ENCODE results near the gene SMARCE1.
A peak's percentile ranks its signal among the peaks of the same experiment; 100 is the strongest.

The SMARCE1 gene

GRCh38 chr17:40645291-40645690, 2.3 kb downstream of the SMARCE1 start:
- DNase-seq, result no peak

DNA sequence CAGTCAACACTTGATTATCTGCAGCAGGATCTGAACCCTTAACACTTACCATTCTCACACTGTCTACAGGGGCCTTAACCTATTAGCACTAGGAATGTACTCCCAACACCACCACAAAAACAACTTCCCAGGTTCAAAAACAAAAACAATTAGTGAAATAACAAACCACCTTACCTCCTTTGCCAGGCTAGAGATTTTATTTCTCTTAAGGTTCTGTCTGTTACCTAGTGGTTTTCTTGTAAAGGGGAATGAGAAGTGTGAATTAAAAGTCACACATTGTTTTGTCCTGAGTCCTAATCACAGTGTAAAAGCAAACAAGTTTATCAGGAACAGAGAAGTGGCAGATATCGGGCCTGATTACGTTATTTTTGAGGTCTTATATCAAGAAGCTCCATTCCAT, 9.7 kb downstream of the SMARCE1 start:
- no peak for DNase-seq

- no peak for DNase-seq
These were observed 13.7 kb downstream of the SMARCE1 start for GRCh38 chr17:40633871-40634270.

DNA sequence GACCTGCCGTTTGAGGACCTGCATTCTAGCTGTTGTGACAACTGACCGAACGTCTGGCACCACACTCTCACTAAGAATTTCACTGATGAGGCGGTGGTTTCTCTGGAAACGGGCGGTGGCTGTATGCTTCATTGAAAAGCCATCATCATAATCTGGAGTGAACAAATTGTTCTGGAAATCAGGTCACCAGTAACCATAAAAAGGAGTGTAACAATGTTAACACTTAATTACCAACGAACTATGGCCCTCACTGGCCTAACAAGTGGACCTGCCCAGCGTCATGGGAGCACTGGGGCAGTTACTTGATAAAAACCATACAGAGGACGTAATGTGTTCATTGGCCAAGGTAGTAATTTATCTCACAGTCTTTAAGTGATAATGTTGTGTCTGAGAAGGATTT, 15.4 kb downstream of the SMARCE1 start:
- DNase-seq, result no peak

GRCh38 chr17:40629842-40630241, 17.8 kb downstream of the SMARCE1 start:
- DNase-seq, result no peak

- no peak for DNase-seq
These were observed 22.3 kb downstream of the SMARCE1 start for GRCh38 chr17:40625311-40625710.

GRCh38 chr17:40623419-40624210, 24.0 kb downstream of the SMARCE1 start:
- DNase-seq, result no peak

GRCh38 chr17:40622509-40622928, 25.1 kb downstream of the SMARCE1 start:
- DNase-seq, result no peak

GRCh38 chr17:40621578-40621977, 26.0 kb downstream of the SMARCE1 start:
- DNase-seq, result no peak

- no peak for DNase-seq
These were observed 26.6 kb downstream of the SMARCE1 start for GRCh38 chr17:40621019-40621418.

DNA sequence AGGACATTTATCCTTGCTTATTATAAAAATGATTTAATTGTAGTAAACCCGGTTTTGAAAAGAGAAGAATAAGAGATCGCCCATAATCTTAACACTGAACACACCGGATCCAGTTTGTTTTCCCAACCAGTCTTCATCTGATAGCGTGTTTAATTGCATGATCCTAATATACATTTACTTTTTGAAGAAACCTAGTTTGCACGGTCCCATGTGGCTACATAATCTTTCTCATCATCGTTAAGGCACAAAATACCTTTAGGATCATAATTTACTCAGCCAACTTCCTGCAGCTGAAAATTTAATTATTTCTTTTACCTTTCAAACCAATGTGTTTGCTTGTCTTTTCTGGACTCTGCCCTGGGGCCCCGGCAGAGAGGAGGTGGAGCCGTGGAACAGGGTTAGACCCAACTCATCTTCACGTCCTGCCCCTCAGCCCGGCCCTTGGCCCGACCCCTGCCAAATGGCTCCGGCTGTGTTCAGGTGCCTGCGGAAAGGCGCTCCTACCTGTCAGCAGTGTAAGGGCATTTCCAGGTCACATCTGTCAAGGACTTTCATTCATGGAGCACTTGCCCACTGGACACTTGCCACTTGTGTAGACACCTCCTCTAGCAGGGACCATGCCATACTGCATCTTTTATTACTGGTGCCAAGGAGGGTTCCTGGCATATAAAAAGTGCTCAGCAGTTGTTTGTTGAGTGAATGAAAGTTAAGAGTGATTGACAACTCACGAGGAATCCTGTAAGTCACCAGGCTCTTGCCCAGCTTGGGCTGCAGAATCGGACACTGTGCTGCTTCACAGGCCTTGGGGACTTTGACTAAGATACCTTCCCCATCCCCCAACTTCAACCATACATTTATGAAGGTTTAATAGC, 28.6 kb downstream of the SMARCE1 start:
- DNase-seq, result no peak

DNA sequence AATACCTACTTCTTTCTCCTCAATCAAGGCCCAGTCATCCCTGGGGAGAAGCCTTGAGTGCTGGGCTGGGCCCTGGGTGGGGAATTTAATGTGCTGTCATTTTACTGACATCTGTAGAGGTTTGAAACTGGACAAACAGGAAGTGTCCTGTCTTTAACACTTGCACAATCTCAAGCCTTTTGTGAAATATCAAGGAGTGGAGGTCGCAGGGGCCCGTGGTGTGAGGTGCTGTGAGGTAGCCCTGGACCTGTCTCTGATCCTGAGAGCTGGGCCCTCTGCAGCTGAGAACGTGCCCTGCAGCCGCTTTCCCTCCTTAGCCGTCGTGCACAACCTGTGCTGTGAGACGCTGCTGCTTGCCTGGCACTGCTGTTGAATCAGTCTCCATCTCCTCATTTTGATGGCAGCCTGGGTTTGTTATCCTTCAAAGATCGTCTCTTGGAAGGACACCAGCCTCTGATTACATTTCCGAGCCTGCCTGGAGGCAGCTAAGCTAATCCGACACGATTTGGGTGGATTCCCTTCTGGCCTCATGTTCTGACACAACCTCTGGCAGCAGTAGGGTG, 29.9 kb downstream of the SMARCE1 start:
- no peak for DNase-seq

GRCh38 chr17:40616592-40616991, 31.0 kb downstream of the SMARCE1 start:
- no peak for DNase-seq

DNA sequence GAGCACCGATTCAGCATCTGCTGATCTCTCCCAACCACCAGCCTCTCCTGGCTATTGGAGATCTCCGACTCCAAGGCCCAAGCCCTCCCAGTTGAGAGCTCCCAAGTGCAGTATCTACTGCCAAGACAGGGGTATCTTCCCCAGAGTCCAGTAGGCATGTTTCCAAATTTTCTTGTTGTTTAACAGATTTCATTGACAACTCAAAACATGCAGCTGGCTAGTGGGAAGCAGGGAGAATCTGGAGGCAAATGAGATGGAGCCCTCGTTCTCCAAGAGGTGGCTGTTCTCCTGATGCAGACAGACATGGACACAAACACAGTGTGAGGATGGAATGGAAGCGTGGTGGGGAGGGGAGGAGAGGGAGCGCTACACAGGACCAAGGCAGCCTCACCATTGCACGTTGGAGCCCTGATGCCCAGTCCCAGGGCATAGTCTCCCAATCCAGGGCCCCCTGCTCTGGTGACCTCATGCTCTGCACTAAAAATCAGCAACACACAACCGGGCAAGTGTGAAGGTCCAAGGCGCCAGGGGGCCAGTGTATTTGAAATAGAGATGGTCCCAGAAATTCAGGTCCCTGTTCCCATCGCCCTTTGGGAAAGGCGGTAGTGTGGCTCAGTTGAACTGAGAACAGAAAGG, 31.7 kb downstream of the SMARCE1 start:
- DNase-seq, result no peak

- peak in 1 of 2 experiments; percentile 55 for DNase-seq
These were observed 32.4 kb downstream of the SMARCE1 start for GRCh38 chr17:40615068-40615840.

GRCh38 chr17:40614431-40615067, 33.1 kb downstream of the SMARCE1 start:
- DNase-seq, result peak in 1 of 2 experiments; percentile 46

- DNase-seq, result no peak
These were observed 34.0 kb downstream of the SMARCE1 start for GRCh38 chr17:40613467-40614154.

DNA sequence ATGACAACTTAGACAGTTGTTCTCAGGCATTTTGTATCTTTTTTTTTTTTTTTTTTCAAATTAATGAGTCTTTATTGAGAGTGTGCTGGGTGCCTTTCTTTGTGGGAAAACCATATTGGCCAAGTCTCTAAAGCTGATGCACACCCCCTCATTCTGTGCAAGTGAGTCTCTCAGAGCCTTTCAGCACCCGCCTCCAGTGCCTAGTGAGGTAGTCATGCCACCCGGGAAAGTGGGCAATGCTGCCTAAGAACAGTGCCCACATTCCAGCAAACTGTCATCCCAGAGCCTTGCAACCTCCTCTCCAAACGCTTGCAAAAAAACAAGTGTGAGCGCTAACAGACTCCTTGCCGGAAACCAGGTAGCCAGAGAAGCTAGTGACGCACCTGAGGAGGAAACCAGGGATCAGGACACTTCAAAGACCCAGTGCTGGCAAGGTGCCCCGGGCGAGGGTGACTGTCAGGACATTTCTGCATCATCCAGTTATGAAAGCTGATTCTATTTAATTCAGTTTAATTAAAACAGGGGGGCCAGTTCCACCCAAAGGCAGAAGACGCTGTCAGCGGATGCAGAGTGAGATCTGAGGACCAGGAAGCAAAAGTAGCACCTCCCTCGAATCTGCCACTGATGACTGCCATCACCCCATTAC, 34.9 kb downstream of the SMARCE1 start:
- peak; percentile 68 to 73 for DNase-seq

- no peak for DNase-seq
These were observed 35.7 kb downstream of the SMARCE1 start for GRCh38 chr17:40611840-40612474.

GRCh38 chr17:40610359-40610758, 37.3 kb downstream of the SMARCE1 start:
- DNase-seq, result peak in 1 of 2 experiments; percentile 32

Data from activated CD4-positive, alpha-beta T cell treated with anti-CD3 and anti-CD28 coated beads, Interleukin-2, amount 50 U/mL, for 48 hours (primary cell).